SHP77 (cell line): ENCODE data around the gene SLC7A6OS.

ENCODE experiments used
- DNase-seq, 2 experiments: peaks; one replicate each; lab custom pipeline; 2025; lab: John Stamatoyannopoulos, UW

Gene SLC7A6OS

DNA sequence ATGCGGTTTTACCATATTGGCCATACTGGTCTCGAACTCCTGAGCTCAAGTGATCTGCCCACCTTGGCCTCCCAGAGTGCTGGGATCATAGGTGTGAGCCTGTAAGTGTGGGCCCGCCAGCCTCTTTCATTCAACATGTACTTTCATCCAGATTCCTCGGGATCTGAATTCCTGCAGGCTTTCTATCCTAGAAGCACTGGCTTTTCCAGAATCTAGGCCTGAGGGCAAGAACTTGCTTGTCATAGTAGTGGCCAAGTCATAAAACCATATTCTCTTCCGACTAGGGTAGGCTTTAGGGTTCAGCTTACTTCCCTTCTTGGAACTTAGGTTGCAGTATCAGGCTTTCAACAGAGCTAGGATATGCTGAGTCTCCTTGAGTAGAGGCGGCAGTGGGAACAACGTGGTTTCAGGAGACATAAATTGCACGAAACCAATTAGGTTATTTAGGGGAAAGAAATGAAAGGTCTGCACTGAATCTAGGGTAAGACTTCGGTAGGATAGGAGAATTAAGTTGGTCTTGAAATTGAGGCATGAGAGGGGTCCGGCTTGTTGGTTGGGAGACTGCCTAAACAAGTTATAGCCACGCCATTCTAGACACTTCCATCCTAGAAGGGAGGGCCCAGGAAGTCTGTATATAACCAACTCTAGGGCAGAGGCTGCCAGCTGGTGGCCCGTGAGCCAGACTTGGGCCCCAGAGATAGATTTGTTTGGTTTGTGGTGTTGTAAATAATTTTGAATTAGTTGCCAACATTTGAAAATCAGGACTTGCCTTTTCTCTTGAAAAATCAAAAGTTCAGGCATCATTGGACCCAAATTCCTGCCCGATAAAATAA is 30.8 kb downstream of the SLC7A6OS start:
- DNase-seq = no peak

GRCh38 chr16:68276223-68276622 is 34.5 kb downstream of the SLC7A6OS start:
- DNase-seq = no peak

- DNase-seq = peak; percentile 4 to 33
These were observed 35.0 kb downstream of the SLC7A6OS start for GRCh38 chr16:68275611-68276191.

DNA sequence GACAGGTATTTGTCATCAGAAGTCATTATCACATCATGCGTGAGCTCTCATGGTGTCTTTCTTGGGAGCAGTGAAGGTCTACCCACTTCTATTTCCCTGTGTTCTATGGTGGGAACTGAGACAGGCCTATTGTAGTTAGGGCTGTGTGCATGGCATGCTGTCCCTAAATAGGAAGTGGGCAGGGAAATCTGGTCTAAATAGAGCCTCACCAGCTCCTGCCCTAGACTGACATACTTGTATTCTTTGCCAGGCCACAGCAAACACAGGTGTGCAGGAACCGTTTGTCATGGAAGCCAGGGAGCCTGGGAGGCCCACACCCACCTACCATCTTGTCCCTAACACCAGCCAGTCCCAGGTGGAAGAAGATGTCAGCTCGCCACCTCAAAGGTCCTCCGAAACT is 36.3 kb downstream of the SLC7A6OS start:
- no peak for DNase-seq

DNA sequence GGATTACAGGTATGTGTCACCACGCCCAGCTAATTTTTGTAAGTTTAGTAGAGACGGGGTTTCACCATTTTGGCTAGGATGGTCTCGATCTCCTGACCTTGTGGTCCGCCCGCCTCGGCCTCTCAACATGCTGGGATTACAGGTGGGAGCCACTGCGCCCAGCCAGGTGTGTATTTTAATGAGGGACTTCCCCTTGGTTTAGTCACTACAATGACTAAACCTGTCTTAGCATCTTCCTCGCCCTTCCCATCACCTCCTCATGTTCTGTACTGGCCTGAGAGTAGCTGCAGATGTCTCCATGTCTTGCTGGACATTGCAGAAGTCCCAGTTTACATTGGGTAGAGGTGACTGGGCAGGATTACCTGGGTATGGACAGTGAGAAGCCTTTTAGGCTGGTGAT is 36.9 kb downstream of the SLC7A6OS start:
- no peak for DNase-seq

- DNase-seq = no peak
These were observed 37.3 kb downstream of the SLC7A6OS start for GRCh38 chr16:68273459-68273858.

DNA sequence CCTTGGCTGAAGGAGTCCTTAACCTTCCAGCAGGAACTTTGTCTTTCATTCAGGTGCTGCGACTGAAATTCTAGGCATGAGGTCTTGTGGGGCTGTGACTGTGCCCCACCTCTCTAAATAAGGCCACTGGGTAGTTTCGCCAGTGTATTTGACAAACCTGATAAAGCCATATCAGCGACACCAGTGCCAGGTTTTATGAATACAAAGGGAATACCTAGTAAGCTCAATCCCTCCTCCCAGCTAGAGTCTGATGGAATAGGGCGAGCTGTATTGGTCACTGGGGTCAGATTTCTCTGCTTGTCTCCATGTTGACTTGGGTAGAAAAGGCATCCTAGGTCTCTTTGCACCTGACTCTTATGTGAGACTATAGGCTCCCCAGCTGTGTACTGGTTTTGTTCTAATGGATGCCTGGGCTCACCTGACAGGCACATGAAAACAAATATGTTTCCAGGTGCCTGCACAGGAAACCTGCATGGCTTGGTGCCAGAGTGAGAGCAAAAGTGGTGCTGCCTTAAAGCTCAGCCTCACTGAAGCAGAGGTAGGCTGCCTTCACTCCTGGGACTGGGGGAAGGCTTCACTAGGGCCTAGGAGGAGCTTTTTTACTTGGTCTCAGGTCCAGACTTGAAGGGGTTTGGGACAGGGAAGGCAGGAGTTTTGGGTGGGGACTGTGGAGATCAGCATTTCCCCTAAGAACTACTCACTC is 38.1 kb downstream of the SLC7A6OS start:
- DNase-seq = peak in 1 of 2 experiments; percentile 7

- no peak for DNase-seq
These were observed 40.4 kb downstream of the SLC7A6OS start for GRCh38 chr16:68270353-68270752.

DNA sequence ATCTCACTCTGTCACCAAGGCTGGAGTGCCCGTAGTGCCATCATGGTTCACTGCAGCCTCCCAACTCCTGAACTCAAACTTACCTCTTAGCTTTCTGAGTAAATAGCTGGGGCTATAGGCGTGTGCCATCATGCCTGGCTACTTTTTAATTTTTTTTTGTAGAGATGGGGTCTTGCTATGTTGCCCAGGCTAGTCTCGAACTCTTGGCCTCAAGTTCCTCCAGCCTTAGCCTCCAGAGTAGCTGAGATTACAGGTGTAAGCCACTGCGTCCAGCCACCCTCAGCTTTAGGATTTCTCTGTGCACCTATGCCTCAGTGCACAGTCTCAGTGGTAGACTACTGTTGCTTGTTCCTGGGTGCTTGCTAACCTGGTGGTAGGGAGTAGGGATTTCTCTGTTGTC is 41.0 kb downstream of the SLC7A6OS start:
- no peak for DNase-seq

- DNase-seq = no peak
These were observed 42.9 kb downstream of the SLC7A6OS start for GRCh38 chr16:68267612-68268405.

- DNase-seq = peak; percentile 13 to 16
These were observed 45.4 kb downstream of the SLC7A6OS start for GRCh38 chr16:68265078-68265920.

GRCh38 chr16:68264128-68265077 is 46.3 kb downstream of the SLC7A6OS start, which contains the start of gene SLC7A6:
Gene SLC7A6, plus strand, starts transcription at chr16:68264526. Its CDS starts 10,201 bp downstream, at chr16:68274727.
- DNase-seq = peak; percentile 58 to 59

- DNase-seq = no peak
These were observed 47.1 kb downstream of the SLC7A6OS start for GRCh38 chr16:68263559-68264127.

GRCh38 chr16:68259007-68259825 is 51.5 kb downstream of the SLC7A6OS start:
- DNase-seq = no peak

DNA sequence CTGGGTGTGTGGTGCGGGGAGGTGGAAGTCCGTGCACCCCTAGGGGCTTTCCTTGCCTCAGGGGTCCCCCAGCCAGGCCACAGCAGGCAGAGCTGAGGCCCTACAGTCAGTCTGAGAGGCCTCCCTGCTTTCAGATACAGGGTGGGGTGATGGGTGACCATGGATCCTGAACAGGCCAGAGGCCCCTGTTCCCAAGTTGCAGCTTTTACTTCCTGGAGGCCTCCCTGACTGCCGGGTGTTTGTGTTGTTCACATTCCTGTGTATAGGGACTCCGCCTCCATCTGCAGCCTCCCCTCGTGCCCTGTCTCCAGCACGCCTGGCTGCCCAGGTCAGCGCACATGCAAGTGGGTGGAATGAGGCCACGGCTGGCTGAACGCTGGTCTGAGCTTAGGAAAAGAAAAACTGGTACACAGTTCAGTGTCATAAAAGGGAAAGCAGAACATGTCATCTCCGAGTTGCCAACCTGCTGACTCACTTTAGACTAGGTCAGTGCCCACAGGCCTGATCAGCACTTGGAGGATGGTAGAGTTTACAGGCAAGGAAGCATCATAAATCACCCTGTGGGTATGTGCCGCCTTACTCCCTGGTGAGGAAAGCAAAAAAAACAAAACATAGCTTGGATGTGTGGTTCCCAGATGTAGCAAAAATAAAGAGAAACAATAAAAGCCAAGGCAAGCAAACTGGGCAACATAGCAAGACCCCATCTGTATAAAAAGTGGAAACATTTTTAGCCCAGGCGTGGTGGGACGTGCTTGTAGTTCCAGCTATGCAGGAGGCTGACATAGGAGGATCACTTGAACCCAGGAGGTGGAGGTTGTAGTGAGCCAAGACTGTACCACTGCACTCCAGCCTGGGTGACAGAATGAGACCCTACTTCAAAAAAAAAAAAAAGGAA is 52.6 kb downstream of the SLC7A6OS start:
- peak; percentile 11 to 36 for DNase-seq

DNA sequence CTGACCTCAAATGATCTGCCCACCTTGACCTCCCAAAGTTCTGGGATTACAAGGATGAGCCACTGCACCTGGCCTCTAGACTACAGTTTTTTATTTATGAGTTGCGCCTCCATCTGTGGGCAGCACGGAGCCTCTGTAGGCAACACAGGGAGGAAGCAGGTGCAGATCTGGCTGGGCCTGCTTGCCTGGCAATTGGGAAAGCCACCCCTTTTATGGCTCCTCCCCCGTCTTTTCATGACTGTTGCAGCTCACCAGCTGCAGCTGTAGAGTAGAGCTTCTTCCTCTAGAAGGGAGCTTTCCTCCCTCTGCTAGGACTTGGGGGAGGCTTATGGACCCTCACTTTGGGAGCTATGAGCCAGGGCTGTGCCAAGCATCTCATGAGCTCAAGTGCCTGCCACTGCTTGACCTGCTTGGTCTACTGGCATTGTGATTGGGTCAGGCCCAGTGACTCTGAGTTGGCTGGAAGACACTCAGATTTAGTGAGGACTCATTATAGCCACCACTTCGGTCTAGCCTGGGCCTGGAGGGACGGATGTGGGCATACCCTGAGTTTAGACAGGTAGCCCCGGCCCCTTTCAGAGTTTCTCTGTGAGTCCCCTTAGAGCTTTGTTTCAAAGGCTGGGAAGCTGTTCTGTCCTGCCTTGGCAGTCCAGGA is 53.4 kb downstream of the SLC7A6OS start:
- DNase-seq = peak; percentile 88 to 94

- DNase-seq = no peak
These were observed 55.0 kb downstream of the SLC7A6OS start for GRCh38 chr16:68255712-68256111.
